ENCODE results near the gene TM4SF18.
"Not testable (repeated sequence)": the region's sequence is repeated elsewhere in the genome, so short reads cannot be mapped to it uniquely, and the experiment has no call there.

TM4SF18 gene

GRCh38 chr3:149368674-149369497 lies 35.5 kb upstream of the TM4SF18 start:
- no peak for DNase-seq (ENCODE audit: low read depth)

- no peak for DNase-seq (ENCODE audit: low read depth)
Measured at GRCh38 chr3:149368201-149368673, 34.8 kb upstream of the TM4SF18 start.

GRCh38 chr3:149366941-149367840 lies 33.8 kb upstream of the TM4SF18 start:
- no peak for DNase-seq (ENCODE audit: low read depth)

- DNase-seq (ENCODE audit: low read depth): no peak
Measured at GRCh38 chr3:149366031-149366430, 32.6 kb upstream of the TM4SF18 start.

GRCh38 chr3:149364624-149365023 lies 31.2 kb upstream of the TM4SF18 start:
- DNase-seq (ENCODE audit: low read depth): no peak

- DNase-seq (ENCODE audit: low read depth): no peak
Measured at GRCh38 chr3:149363053-149363452, 29.6 kb upstream of the TM4SF18 start.

- DNase-seq (ENCODE audit: low read depth): no peak
Measured at GRCh38 chr3:149362366-149362765, 28.9 kb upstream of the TM4SF18 start.

GRCh38 chr3:149356630-149357029 lies 23.2 kb upstream of the TM4SF18 start:
- DNase-seq (ENCODE audit: low read depth): no peak

- no peak for DNase-seq (ENCODE audit: low read depth)
Measured at GRCh38 chr3:149356044-149356592, 22.7 kb upstream of the TM4SF18 start.

GRCh38 chr3:149353581-149354184 lies 20.2 kb upstream of the TM4SF18 start:
- no peak for DNase-seq (ENCODE audit: low read depth)

GRCh38 chr3:149352556-149352955 lies 19.1 kb upstream of the TM4SF18 start:
- no peak for DNase-seq (ENCODE audit: low read depth)

- DNase-seq (ENCODE audit: low read depth): no peak
Measured at GRCh38 chr3:149343951-149344350, 10.5 kb upstream of the TM4SF18 start.

- DNase-seq (ENCODE audit: low read depth): no peak
Measured at GRCh38 chr3:149342413-149343380, 9.3 kb upstream of the TM4SF18 start.

- DNase-seq (ENCODE audit: low read depth): no peak
Measured at GRCh38 chr3:149340310-149340933, 7.0 kb upstream of the TM4SF18 start.

GRCh38 chr3:149339931-149340309 lies 6.5 kb upstream of the TM4SF18 start:
- DNase-seq (ENCODE audit: low read depth): no peak

GRCh38 chr3:149337486-149337885 lies 4.0 kb upstream of the TM4SF18 start:
- not testable (repeated sequence) for DNase-seq (ENCODE audit: low read depth)

- no peak for DNase-seq (ENCODE audit: low read depth)
Measured at GRCh38 chr3:149336925-149337324, 3.5 kb upstream of the TM4SF18 start.

GRCh38 chr3:149332771-149333170 lies 665 bp downstream of the TM4SF18 start:
- DNase-seq (ENCODE audit: low read depth): no peak

GRCh38 chr3:149332227-149332765 lies 1.1 kb downstream of the TM4SF18 start:
- no peak for DNase-seq (ENCODE audit: low read depth)

- DNase-seq (ENCODE audit: low read depth): no peak
Measured at GRCh38 chr3:149331396-149331795, 2.0 kb downstream of the TM4SF18 start.
